ENCODE results near the gene MN1.

DNA sequence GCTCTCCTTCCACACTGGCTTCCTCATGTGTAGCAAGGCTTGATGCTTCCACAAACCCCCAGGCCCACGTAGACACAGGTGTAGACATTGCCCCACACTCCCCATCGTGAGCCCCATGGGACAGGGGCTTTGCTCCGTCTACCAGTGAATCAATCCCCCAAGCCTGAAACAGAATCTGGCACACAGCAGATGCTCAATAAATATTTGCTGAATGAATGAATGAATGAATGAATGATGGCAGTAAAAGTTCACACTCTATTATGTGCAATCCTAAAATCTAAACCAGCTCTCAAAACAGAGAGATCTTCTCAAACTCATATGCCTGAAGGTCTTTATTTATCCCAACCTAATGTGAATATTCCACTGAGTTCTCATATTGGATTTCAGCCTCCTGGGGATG lies 69.9 kb downstream of the MN1 start:
- no peak for TF ChIP-seq SUZ12 (IDR thresholded peaks at IDR 0.05; ENCODE audit: extremely low read depth, insufficient read depth, insufficient read length)
- no peak for TF ChIP-seq YY1 (IDR thresholded peaks at IDR 0.05; ENCODE audit: insufficient read depth, insufficient read length)
- TF ChIP-seq ZNF274 (IDR thresholded peaks at IDR 0.05; ENCODE audit: low read depth, low read length): no peak
